Measurements from ENCODE around the gene ATOH1.

DNA sequence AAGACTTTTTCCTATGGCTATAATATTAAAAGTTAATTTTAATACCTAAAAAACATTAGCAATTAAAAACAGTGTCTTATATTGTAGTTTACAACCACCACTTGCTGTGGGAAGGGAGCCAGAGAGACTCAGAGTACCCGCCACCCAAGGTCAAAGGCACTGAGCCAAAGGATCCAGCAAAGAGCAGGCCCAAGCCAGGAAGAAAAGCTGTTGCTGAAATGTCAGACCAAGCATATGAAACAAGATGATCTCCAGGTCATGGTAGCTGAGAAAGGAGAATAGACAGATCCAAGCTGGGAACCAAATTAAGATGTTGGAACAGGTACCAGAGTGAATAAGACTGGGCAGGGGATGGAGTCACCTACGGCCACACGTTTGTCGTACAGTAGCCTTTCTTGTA lies 18.8 kb upstream of the ATOH1 start:
- TF ChIP-seq, protein P1, sequence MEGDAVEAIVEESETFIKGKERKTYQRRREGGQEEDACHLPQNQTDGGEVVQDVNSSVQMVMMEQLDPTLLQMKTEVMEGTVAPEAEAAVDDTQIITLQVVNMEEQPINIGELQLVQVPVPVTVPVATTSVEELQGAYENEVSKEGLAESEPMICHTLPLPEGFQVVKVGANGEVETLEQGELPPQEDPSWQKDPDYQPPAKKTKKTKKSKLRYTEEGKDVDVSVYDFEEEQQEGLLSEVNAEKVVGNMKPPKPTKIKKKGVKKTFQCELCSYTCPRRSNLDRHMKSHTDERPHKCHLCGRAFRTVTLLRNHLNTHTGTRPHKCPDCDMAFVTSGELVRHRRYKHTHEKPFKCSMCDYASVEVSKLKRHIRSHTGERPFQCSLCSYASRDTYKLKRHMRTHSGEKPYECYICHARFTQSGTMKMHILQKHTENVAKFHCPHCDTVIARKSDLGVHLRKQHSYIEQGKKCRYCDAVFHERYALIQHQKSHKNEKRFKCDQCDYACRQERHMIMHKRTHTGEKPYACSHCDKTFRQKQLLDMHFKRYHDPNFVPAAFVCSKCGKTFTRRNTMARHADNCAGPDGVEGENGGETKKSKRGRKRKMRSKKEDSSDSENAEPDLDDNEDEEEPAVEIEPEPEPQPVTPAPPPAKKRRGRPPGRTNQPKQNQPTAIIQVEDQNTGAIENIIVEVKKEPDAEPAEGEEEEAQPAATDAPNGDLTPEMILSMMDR (IDR thresholded peaks at IDR 0.05) = no peak
- no peak for TF ChIP-seq POLR2A (IDR thresholded peaks at IDR 0.05)
- TF ChIP-seq POLR2AphosphoS5 (IDR thresholded peaks at IDR 0.05) = peak; percentile 66 to 93 (median 89)
- peak in 1 of 4 donors; percentile 30 for TF ChIP-seq EP300 (IDR thresholded peaks at IDR 0.05)
